HG03469 (cell line): ENCODE results near the gene MLH3.

Experiments used
- ATAC-seq: cut with Tn5 transposase; IDR thresholded peaks from one replicate; pipeline ENCODE4 v1.9.1; 2021; ENCODE audit warnings: mild to moderate bottlenecking, moderate library complexity, moderate number of reproducible peaks; ENCODE audit not compliant: unreplicated experiment

Gene MLH3

GRCh38 chr14:74988993-74989392 is 62.3 kb downstream of the MLH3 start:
- no peak for ATAC-seq

GRCh38 chr14:74988131-74988530 is 63.1 kb downstream of the MLH3 start:
- no peak for ATAC-seq

GRCh38 chr14:74985806-74986205 is 65.5 kb downstream of the MLH3 start:
- ATAC-seq, result no peak

DNA sequence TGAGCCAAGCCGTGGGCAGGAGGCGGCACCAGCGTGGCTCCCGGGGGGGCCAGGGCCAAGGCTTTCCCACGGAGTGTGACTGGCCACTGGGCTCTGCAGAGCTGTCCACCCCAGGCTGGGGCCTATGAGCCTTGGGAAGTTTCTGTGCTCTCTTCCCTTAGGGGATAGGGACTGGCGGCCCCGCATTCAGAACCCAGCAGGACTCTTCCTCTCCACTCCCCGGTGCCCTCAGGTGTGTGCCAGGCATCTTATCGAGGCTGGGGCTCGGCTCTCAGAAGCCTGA is 66.3 kb downstream of the MLH3 start:
- ATAC-seq, result no peak

DNA sequence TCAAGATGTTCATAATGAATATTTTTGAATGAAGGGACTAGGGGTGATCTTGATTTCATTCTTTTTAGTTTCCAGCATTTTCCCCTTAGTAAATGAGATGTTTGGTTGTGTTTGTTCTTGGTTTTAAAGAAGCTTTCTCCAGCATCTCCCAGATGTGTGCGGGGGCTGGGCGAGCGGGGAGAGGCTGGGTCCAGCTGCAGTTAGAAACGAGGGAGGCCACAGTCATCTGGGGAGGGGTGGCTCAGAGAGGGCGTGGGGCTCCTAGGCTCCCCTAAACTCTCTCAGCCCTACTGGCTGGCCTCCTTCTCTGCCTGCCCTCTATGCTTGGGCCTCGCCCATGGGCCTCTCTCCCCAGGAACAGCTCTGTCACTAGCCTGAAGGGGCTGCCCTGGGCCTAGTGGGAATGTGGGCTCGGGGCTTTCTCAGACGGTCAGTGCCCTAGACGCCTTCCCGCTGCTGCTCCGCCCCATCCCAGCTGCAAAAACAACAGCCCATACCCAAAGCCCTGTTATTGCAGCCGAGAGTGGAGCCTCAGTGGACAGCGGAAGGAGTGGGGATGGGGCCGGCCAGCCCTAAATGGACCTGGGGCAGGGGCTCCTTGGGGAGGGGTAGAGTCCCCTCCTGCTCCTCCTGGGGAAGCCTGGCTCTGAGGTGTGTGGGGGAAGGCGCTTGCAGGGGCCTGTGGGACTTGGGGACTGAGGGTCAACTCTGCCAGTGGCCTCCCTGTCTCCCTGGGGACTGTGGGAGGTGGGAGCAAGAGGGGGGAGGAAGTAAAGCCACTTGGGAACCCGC is 66.8 kb downstream of the MLH3 start:
- ATAC-seq, result no peak

DNA sequence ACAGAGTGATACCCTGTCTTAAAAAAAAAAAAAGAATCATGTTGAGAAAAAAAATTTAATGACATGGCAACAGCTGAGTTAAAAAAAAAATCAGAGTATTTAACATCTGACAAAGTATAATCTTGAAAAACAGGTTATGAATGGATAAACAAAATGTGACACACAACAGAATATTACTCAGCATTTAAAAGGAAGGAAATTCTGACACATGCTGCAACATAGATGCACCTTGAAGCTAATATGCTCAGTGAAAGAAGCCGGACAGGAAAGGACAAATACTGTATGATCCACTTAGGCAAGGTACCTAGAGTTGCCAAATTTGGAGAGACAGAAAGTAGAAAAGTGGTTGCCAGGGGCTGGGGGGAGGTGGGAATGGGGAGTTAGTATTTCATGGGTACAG is 67.9 kb downstream of the MLH3 start:
- no peak for ATAC-seq

DNA sequence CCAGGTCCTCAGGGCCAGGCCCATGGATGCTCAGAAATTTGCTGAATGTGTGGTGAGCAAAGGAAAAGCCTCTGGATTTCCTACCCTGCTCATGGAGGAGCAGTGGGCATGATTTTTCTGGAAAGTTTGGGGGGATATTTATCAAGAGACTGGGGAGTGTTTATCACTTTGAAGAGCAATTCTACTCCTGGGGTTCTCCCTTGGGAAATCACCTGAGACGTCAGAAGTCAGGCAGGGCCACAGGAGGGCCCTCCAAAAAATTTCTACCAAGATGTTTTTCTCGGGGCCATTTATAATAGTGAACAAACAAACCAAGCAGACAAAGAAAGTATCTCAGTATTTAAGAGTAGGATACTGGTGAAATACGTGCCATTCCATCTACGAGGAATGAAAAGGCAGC is 68.6 kb downstream of the MLH3 start:
- no peak for ATAC-seq

- no peak for ATAC-seq
Measured at GRCh38 chr14:74981833-74982232, 69.4 kb downstream of the MLH3 start.

DNA sequence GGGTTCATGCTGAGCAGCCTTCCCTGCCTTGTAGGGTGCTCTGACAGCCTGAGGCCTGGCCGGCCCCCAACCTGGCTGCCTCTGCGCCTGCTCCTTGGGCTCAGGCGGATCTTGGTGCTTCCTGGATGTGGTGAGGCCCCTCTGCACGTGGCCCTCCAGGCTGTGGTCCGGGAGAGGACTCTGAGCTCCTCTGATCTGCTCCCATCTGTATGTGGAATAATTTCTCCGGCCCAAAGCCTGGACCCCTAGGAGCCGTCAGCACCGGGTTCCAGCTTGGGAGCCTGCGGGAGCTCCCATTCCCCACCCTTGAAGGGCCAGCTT is 69.8 kb downstream of the MLH3 start:
- ATAC-seq, result no peak

GRCh38 chr14:74980731-74981461 is 70.4 kb downstream of the MLH3 start:
- no peak for ATAC-seq

GRCh38 chr14:74980398-74980730 is 70.9 kb downstream of the MLH3 start:
- no peak for ATAC-seq

DNA sequence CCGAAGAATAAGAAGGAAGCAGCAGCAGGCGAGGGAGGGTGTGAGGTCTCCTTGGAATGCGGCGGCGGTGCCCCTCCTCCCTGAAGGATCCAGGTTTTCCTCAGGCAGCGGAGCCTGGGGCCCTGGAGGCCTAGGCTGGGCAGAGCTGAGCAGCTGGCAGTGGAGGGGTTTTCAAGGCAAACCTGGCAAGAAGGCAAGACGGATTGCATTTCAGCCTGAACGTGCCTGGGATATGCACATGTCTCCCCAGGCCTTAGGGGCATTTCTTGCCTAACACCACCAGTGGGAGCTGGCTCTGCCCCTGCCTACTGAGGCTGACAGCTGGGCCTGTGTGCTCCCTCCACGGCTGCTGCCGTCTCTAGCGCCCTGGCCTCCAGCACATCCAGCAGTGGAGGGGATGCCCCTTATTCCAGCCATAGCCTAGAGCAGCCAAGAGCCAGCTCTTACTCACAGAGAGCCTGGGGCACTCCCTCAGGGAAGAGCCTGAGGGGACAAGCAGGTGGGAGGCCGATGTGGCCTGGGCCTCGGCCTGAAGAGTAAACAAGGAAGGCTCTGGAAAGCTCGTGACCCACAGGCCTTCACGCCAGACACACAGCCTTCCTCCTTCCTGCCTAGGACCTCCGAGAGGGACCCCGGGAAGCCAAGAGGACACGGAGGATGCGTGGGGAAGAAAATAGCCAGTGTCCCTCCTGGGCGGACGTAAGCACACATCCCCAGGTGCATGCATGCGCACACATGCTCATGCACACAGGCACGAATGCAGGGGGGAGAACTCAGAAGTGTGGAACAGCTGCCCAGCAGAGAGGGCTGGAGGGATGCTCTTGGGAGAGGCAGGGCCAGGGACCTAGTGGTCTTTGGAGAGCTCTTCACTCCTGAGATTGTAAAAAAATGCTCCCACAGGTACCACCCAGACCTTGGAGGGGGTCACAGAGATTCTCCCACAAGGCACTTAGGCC is 71.5 kb downstream of the MLH3 start:
- no peak for ATAC-seq

DNA sequence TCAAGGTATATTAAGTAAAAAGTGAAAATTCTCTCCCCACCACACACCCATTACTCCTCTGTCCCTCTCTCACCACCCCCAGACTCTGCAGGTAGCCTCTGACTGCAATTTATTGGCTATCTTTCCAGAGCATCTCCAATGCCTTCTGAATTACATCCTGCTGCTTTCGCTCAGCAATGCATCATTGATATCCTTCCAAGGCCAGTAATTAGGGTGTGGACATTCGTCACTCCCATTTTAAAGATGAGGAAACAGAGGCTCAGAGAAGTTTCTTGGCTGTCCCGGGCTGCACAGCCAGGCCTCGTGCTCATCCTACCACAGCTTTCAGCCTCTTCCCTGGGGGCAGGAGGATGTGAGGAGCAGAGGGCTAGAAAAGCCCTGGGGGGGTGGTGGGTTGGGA is 72.2 kb downstream of the MLH3 start:
- no peak for ATAC-seq

DNA sequence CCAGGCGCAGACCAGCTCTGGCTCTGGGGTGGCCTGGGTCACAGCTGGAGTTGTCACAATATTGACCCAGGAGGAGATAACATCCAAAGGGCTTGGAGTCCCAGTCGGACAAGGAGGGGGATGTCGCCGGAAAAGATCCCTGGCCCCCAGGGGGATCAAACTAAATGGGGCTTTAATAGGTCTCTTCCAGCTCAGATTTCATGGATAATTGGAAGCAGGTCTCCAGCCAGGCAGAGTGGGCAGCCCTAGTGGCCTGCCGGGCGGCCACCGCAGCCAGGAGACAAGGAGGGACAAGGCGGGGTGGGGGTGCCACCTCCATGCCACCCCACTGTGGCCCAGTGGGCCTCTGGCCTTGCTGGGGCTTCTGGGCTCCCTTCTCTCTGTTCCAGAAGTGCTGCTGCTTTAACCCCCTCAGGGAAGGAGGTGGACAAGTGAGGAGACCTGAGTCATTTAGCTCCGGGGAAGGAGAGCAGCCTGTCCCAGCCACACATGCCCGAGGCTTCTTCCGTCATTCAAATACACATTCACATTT is 72.8 kb downstream of the MLH3 start:
- ATAC-seq, result no peak

DNA sequence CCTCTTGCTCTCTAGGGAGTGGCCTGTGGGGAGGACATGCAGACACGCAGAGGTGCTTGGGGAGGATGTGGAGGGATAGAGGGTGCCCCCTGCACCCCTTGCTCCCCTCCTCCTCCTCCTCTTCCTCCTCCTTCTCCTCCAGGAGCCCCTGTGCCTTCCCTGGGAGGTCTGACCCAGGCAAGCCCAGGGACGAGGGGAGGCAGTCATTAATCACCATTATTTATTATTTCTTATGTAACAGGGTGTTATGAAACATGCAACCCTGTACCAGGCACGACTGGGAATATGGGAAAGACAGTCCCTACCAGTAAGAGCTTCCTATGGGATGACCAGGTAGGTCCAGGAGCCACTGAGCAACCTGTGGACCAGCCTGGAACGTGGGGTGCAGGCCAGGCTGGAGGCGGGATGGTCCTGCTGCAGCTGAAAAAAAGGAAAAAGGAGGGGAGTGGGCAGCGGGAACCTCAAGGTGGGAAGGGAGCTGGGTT is 73.3 kb downstream of the MLH3 start:
- ATAC-seq, result no peak

- no peak for ATAC-seq
Measured at GRCh38 chr14:74977164-74977900, 73.9 kb downstream of the MLH3 start.

DNA sequence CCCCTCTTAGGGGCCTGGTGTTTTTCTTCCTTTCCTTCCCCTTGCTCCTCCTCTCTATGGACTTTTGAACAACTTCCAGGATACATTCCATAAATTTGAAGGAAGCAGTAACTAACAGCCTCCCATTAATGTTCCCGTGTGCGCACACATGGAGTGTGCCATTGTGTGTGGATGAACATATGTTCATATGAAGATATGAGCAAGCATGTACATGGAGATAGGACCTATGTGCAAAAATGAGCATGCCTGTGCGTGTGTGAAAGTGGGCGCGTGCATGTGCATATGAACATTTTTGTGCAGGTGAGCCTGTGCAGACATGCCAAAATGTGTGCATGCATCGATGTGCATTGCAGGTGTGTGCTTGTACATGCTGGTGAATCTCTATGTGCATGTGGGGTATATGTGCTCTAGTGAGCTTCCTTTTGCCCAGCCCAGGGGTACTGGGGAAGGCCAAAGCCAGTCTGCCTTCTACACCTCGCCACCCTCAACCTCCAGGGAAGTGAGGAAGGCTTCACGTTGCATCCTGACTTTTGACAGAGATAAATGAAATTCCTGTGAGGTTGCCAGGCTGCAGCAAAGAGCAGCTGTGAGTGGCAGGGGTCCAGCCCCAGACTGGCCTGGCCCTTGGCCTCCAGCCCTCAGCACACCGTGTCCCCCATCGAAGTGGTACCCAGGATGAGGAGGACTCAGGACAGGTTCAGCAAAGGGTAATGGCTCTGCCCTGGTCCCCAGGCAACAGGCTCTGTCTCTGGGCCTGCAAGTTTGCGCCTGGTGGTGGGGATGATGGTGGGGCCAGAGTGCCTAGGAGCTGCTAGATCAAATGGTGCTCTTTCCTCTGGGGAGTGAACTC is 74.8 kb downstream of the MLH3 start:
- ATAC-seq, result no peak

GRCh38 chr14:74975059-74975810 is 76.0 kb downstream of the MLH3 start:
- ATAC-seq, result no peak
